Uterus (tissue), 4 donors: ENCODE data around the gene PTDSS2. TPM values are rescaled to one million over a fixed set of nuclear protein-coding genes. Genes with fewer than 3 reads are reported as not detected.
"Not testable (repeated sequence)": the region's sequence is repeated elsewhere in the genome, so short reads cannot be mapped to it uniquely, and the experiment has no call there.

Experiments used
- DNase-seq, 2 donors: peaks; one replicate each; pipeline ENCODE4 v3.0.0-alpha.2; 2019 to 2020
- H3K27ac ChIP-seq, 2 donors: fragments of 200-600 bp; sonication (generic); 1 replicate in 1 of 2; 2 replicates in 1 of 2; pipeline ENCODE4 v1.5.1; 2016 to 2018
- H3K27me3 ChIP-seq, 2 donors: fragments of 200-600 bp; sonication (generic); one replicate each; pipeline ENCODE4 v1.5.1; 2018 to 2019; ENCODE audit warnings: control low read depth in 1 of 2
- H3K36me3 ChIP-seq, 2 donors: fragments of 200-600 bp; sonication (generic); one replicate each; pipeline ENCODE4 v1.5.1; 2019; ENCODE audit warnings: control low read depth in 1 of 2
- H3K4me1 ChIP-seq, 2 donors: fragments of 200-600 bp; sonication (generic); one replicate each; pipeline ENCODE4 v1.5.1; 2018 to 2019; ENCODE audit warnings: control low read depth in 1 of 2
- H3K4me3 ChIP-seq, 2 donors: fragments of 200-600 bp; sonication (generic); 1 replicate in 1 of 2; 2 replicates in 1 of 2; pipeline ENCODE4 v1.5.1; 2018 to 2019; ENCODE audit warnings: mild to moderate bottlenecking in 1 of 2
- H3K9me3 ChIP-seq, 2 donors: fragments of 200-600 bp; sonication (generic); one replicate each; pipeline ENCODE4 v1.5.1; 2019; ENCODE audit warnings: control low read depth in 1 of 2
- POLR2A ChIP-seq, 2 donors: fragments of 450-650 bp; IDR thresholded peaks; one replicate each; pipeline ENCODE4 v1.6.1; 2016; ENCODE audit warnings: antibody characterized with exemption in 2 of 2, mild to moderate bottlenecking in 1 of 2, moderate library complexity in 1 of 2
- intact Hi-C: fragments of 100-400 bp; cut with DNase I; formaldehyde crosslinking; loops from one replicate; pipeline ENCODE4 v1.15.1; 2023; ENCODE audit warnings: low total_unique reads
- total RNA-seq, 4 donors: library from RNA; depleted of rRNA in 3 of 4; stranded (reverse); fragments of >200 nt in 3 of 4; gene quantifications; one replicate each; pipeline versions ENCODE4 v1.1.0 to v1.2.4, GENCODE V29; 2014 to 2023
- TF ChIP-seq, protein P1 (sequence below), 4 experiments: fragments of 200-600 bp in 2 of 4; fragments of 450-650 bp in 2 of 4; sonication (generic) in 2 of 4; IDR thresholded peaks; one replicate each; pipeline ENCODE4 v1.5.1; 2016 to 2019; ENCODE audit warnings: antibody characterized with exemption in 4 of 4, mild to moderate bottlenecking in 2 of 4, moderate library complexity in 1 of 4
- donor health status: DM: yes; HTN: yes; CAD: no.

PTDSS2 gene
- total RNA-seq, 4 donors from 2014 or later: 20.7 to 43.7 (median 22.8) TPM

- H3K36me3 ChIP-seq: no peaks in the 10 kb centered on the region
- peaks cover 0 to 7% of the 10 kb centered on the region in 2 donors for H3K4me1 ChIP-seq
- no peaks in the 10 kb centered on the region for H3K9me3 ChIP-seq
- no peak overlapping the region for H3K27ac ChIP-seq
- DNase-seq: no peak
- no peak for TF ChIP-seq POLR2A (IDR thresholded peaks at IDR 0.05)
- TF ChIP-seq, protein P1, sequence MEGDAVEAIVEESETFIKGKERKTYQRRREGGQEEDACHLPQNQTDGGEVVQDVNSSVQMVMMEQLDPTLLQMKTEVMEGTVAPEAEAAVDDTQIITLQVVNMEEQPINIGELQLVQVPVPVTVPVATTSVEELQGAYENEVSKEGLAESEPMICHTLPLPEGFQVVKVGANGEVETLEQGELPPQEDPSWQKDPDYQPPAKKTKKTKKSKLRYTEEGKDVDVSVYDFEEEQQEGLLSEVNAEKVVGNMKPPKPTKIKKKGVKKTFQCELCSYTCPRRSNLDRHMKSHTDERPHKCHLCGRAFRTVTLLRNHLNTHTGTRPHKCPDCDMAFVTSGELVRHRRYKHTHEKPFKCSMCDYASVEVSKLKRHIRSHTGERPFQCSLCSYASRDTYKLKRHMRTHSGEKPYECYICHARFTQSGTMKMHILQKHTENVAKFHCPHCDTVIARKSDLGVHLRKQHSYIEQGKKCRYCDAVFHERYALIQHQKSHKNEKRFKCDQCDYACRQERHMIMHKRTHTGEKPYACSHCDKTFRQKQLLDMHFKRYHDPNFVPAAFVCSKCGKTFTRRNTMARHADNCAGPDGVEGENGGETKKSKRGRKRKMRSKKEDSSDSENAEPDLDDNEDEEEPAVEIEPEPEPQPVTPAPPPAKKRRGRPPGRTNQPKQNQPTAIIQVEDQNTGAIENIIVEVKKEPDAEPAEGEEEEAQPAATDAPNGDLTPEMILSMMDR (IDR thresholded peaks at IDR 0.05): no peak
- H3K4me3 ChIP-seq: no peak overlapping the region
- intact Hi-C loops: no loop called here
- no peaks in the 10 kb centered on the region for H3K27me3 ChIP-seq
These were observed 41.7 kb upstream of the PTDSS2 start for GRCh38 chr11:408154-409007.

DNA sequence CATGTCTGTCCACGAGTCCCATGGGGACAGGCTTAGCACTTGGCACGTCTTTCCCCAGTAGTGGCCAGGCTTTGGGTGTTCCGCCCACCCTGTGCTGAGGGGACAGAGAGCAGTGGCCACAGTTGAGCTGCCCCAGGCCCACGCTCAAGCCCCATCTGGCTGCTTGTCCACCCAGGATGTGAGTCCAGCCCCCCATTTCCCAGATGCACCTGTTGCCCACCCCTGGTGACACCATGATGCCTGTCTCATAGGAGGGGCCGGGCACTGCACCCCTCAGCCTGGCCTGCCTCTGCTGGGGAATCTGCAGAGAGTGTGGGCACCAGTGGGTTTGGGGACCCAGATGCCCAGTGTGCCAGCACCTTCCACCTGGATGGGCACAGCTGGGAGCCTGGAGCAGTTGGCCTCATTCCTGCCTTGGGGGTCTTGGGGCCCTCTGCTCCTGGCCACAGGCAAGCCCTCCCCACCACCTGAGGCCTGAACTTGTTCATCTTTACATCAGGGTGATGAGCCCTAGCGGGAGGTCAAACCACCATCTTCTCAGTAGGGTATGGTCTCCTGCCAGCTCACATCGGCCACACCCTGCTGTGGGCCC, 41.0 kb upstream of the PTDSS2 start:
- Histone ChIP-seq H3K4me1 (peaks cover 0 to 7% of the 10 kb centered on the region in 2 donors), H3K27me3 (no peaks in the 10 kb centered on the region), H3K36me3 (no peaks in the 10 kb centered on the region), H3K9me3 (no peaks in the 10 kb centered on the region), H3K4me3 (no peak overlapping the region), H3K27ac (no peak overlapping the region)
- DNase-seq: no peak
- intact Hi-C loops: no loop called here
- TF ChIP-seq, protein P1 (IDR thresholded peaks at IDR 0.05): no peak
- TF ChIP-seq POLR2A (IDR thresholded peaks at IDR 0.05): no peak

- H3K36me3 ChIP-seq: no peaks in the 10 kb centered on the region
- TF ChIP-seq POLR2A (IDR thresholded peaks at IDR 0.05): no peak
- no peaks in the 10 kb centered on the region for H3K9me3 ChIP-seq
- DNase-seq: no peak
- H3K4me3 ChIP-seq: no peak overlapping the region
- no peak overlapping the region for H3K27ac ChIP-seq
- H3K4me1 ChIP-seq: peaks cover 0 to 7% of the 10 kb centered on the region in 2 donors
- intact Hi-C loops: no loop called here
- no peaks in the 10 kb centered on the region for H3K27me3 ChIP-seq
These were observed 40.2 kb upstream of the PTDSS2 start for GRCh38 chr11:409600-410483.

DNA sequence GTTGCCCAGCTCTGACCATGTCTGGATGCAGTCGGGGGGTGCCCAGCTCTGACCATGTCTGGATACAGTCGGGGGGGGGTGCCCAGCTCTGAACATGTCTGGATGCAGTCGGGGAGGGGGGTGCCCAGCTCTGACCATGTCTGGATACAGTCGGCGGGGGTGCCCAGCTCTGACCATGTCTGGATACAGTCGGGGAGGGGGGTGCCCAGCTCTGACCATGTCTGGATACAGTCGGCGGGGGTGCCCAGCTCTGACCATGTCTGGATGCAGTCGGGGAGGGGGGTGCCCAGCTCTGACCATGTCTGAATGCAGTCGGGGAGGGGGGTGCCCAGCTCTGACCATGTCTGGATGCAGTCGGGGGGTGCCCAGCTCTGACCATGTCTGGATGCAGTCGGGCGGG, 39.4 kb upstream of the PTDSS2 start:
- H3K4me1 ChIP-seq, H3K27me3 ChIP-seq, intact Hi-C loops, H3K4me3 ChIP-seq, DNase-seq, H3K36me3 ChIP-seq, H3K9me3 ChIP-seq, H3K27ac ChIP-seq: not testable (repeated sequence)

- H3K27ac ChIP-seq, intact Hi-C loops, H3K4me3 ChIP-seq, H3K36me3 ChIP-seq, DNase-seq, H3K4me1 ChIP-seq, H3K27me3 ChIP-seq, H3K9me3 ChIP-seq: not testable (repeated sequence)
These were observed 38.6 kb upstream of the PTDSS2 start for GRCh38 chr11:411520-411919.

DNA sequence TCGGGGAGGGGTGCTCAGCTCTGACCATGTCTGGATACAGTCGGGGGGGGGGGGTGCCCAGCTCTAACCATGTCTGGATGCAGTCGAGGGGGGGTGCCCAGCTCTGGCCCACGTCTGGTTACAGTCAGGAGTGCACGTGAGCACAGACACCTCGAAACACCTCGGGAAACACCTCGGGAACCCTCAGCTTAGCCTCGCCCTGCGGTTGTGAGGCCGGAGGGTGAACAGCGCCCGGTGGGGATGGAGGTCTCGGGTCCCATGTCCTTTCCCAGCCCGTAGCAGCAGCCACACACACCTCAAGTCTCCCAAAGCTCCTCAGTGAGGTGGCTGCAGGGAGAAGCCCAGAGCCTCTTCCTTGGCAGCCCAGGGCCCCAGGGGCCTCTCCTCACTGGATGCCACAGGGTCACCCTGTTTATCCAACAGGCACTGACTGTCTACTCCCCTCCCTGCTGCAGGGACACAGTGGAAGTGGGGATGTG, 37.4 kb upstream of the PTDSS2 start:
- peaks cover 0 to 10% of the 10 kb centered on the region in 2 donors for H3K4me1 ChIP-seq
- intact Hi-C loops: no loop called here
- H3K9me3 ChIP-seq: no peaks in the 10 kb centered on the region
- no peak overlapping the region for H3K27ac ChIP-seq
- TF ChIP-seq POLR2A (IDR thresholded peaks at IDR 0.05): no peak
- TF ChIP-seq, protein P1 (IDR thresholded peaks at IDR 0.05): no peak
- H3K4me3 ChIP-seq: no peak overlapping the region
- H3K27me3 ChIP-seq: peaks cover 1 to 3% of the 10 kb centered on the region in 2 donors
- H3K36me3 ChIP-seq: no peaks in the 10 kb centered on the region
- DNase-seq: no peak
